WI38 (cell line): ENCODE data around the gene ANTXRL.
"Not testable (repeated sequence)": the region's sequence is repeated elsewhere in the genome, so short reads cannot be mapped to it uniquely, and the experiment has no call there.

Source experiments
- H3K4me3 ChIP-seq: 2 replicates; pipeline ENCODE4 v1.5.1; 2011; ENCODE audit warnings: low read depth, mild to moderate bottlenecking, control low read depth, low read length
- CTCF ChIP-seq: IDR thresholded peaks from 2 replicates; pipeline ENCODE4 v1.5.1; 2012; ENCODE audit warnings: low read depth, mild to moderate bottlenecking, control low read depth, low read length

The ANTXRL gene

DNA sequence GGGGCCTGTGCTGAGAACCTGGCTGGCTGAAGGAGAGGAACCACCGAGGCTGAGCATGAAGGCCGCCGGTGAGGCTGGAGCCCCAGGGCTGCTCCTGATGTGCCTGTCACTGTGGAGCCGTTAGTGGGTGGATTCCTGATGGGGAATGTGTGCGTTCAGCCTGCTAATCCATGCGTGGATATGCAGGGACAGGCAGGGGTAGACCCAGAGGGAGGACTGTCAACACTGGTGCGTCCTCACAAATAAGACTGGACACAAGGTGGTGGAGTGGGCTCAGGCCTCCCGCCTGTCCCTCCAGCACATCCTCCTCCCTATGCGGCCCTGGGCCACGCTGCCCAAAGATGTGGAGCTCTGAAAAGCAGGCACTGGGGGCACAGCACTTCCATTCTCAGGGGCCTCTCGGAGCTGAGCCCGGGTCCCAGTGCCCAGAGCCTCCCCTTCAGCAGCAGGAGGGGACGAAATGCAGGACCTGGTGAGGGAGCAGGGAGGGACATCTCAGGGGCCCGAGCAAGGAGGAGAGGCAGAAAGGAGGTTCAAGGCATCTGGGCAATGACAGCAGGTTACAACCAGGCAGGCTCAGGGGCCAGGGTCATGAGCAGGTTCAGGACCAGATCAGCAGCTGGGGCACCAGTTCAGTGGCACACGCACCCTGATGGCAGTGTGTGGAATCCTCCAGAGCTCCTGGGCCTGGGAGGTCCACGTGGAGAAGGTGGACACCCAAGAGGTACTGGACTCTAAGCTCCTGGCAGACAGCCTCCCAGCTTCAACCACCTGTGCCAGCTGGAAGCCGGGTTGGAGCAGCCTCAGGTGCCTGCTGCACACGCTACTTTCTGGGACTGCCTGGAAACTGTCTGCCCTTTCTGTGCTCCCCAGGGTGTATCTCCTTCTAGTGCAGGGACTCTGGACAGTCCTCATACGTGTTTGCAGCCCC lies 33.5 kb upstream of the ANTXRL start:
- TF ChIP-seq CTCF, result no peak
- H3K4me3 ChIP-seq, result no peak overlapping the region

- TF ChIP-seq CTCF, result no peak
- H3K4me3 ChIP-seq, result no peak overlapping the region
These were observed 32.8 kb upstream of the ANTXRL start for GRCh38 chr10:46254007-46254383.

GRCh38 chr10:46254467-46254866 lies 32.3 kb upstream of the ANTXRL start:
- TF ChIP-seq CTCF, result no peak
- H3K4me3 ChIP-seq, result no peak overlapping the region

- not testable (repeated sequence) for H3K4me3 ChIP-seq
These were observed 31.6 kb upstream of the ANTXRL start for GRCh38 chr10:46255210-46255609.

- H3K4me3 ChIP-seq, result no peak overlapping the region
- TF ChIP-seq CTCF, result peak; percentile 59
These were observed 30.7 kb upstream of the ANTXRL start for GRCh38 chr10:46255801-46256747.

DNA sequence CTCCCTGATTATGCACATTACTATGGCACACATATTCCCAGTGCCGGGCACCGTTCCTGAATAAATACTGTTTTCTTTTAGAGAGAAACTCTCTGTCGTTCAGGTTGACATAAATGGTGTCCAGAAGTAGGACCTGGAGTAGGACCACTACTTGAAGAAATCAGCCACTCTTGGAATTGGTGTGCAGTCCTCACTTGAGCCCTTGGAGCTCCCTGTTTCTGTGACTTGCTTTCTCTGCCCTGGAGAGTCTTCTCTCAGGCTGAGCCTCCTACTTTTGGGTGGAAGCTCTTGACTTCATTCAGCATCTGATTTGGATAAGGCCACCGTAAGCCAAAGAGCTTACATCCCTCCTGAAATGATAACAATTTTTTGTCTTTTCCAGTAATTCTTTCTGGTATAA lies 29.7 kb upstream of the ANTXRL start:
- TF ChIP-seq CTCF, result no peak
- no peak overlapping the region for H3K4me3 ChIP-seq

DNA sequence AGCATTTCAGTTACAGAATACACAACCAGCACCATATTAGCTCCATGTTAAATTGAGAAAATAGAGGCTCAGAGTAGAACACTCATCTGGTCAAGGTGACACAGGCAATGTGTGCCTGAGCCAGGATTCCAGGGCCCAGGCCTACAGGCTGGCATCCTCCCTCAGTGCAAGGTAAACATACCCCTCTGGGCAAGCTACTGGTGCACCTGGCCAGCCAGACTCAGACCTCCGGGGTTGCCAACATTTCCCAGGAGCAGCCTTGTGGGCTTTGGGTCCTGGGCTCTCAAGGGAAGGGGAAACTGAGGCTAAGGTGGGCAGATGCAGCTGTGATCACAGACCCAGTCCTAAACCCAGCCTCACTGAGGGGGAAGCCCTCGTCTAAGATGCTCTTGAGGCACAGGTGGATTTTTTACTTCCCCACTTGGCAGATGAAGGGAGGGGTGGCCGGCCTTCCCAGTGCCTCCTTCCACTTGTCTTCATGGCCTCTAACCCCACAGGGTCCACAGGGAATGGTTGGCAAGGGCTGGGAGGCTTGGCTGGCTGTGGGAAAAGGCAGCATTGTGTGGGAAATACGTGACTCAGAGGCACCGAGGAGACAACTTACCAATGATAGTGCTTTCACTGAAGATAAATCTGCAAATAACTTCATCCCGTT lies 23.8 kb upstream of the ANTXRL start:
- not testable (repeated sequence) for H3K4me3 ChIP-seq

DNA sequence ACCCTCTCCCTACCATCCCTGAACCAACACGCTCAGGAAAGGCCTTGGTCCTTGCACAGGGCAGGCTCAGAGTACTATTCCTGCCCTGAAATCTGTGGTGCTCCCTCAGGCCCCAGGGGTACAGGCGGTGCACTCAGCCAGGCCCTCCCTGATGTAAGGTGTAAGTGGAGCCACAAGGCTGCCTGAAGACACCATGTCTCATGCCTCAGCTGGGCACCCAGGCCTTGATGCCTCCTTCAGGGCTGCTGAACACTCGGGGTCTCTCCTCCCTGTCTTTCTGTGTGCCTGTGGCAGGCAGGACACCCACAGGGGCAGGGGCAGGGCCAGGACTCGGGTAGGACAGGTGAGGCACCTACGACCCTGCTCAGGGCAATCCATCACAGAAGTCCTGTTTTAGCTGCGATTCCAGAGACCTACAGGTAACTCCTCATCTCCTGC lies 22.9 kb upstream of the ANTXRL start:
- no peak for TF ChIP-seq CTCF
- no peak overlapping the region for H3K4me3 ChIP-seq
